HEK293 (cell line): ENCODE results near the gene FCGR3A.
"Not testable (repeated sequence)": the region's sequence is repeated elsewhere in the genome, so short reads cannot be mapped to it uniquely, and the experiment has no call there.

Experiments used
- CTCF ChIA-PET: fragments of 350-600 bp; formaldehyde crosslinking; extraction: SDS; loops from one replicate; lab custom pipeline; 2021; ENCODE audit warnings: antibody characterized with exemption; lab: Yijun Ruan, JAX
- POLR2A ChIA-PET: fragments of 300-600 bp; formaldehyde crosslinking; extraction: SDS; loops from one replicate; lab custom pipeline; 2020; ENCODE audit warnings: antibody characterized with exemption, inconsistent platforms; lab: Yijun Ruan, JAX
- H3K27ac ChIP-seq: fragments of 200-500 bp; sonication (Bioruptor generic); 2 replicates; pipeline ENCODE4 v1.5.1; 2014; ENCODE audit warnings: low read depth, low read length, control low read depth, inconsistent platforms; ENCODE audit errors: extremely low read depth
- H3K36me3 ChIP-seq, 2 experiments: fragments of 200-500 bp in 1 of 2; sonication (Bioruptor generic) in 1 of 2; 1 replicate in 1 of 2; 2 replicates in 1 of 2; pipeline ENCODE4 v1.5.1; 2014 to 2017; ENCODE audit warnings: inconsistent platforms in 2 of 2, low read length in 2 of 2; ENCODE audit not compliant: control insufficient read depth in 2 of 2, insufficient read depth in 1 of 2
- H3K4me1 ChIP-seq: fragments of 200-500 bp; sonication (Bioruptor generic); 2 replicates; pipeline ENCODE4 v1.5.1; 2014; ENCODE audit warnings: mild to moderate bottlenecking, low read length, inconsistent platforms; ENCODE audit not compliant: control insufficient read depth, insufficient read depth
- H3K4me3 ChIP-seq: 2 replicates; pipeline ENCODE4 v1.5.1; 2011; ENCODE audit warnings: low read depth, mild to moderate bottlenecking, control low read depth, low read length, moderate library complexity
- H3K9me3 ChIP-seq: fragments of 200-500 bp; sonication (Bioruptor generic); 2 replicates; pipeline ENCODE4 v1.5.1; 2014; ENCODE audit warnings: low read depth, low read length, inconsistent platforms; ENCODE audit not compliant: control insufficient read depth, insufficient read depth
- ZBTB20 ChIP-seq: fragments of 450-650 bp; formaldehyde crosslinking; IDR thresholded peaks from 2 replicates; pipeline ENCODE4 v1.5.1; 2016; ENCODE audit warnings: missing biosample characterization, missing genetic modification characterization

FCGR3A gene

DNA sequence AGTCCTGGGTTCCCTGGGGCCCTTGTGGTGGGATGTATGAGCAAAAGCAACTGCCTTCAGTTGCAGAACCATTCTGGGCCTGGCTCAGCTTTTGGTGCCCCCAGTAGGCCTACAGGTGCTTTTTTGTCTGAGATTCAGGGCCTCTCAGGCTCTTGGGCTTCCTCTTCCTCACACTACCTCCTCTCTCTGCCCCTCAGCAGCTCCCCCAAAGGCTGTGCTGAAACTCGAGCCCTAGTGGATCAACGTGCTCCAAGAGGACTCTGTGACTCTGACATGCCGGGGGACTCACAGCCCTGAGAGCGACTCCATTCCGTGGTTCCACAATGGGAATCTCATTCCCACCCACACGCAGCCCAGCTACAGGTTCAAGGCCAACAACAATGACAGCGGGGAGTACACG lies 39.7 kb upstream of the FCGR3A start:
- H3K4me3 ChIP-seq, H3K4me1 ChIP-seq, POLR2A ChIA-PET, H3K9me3 ChIP-seq, CTCF ChIA-PET, H3K27ac ChIP-seq, H3K36me3 ChIP-seq: not testable (repeated sequence)
- peak; percentile 32; the same call in 1 of the 2 replicates for TF ChIP-seq ZBTB20

DNA sequence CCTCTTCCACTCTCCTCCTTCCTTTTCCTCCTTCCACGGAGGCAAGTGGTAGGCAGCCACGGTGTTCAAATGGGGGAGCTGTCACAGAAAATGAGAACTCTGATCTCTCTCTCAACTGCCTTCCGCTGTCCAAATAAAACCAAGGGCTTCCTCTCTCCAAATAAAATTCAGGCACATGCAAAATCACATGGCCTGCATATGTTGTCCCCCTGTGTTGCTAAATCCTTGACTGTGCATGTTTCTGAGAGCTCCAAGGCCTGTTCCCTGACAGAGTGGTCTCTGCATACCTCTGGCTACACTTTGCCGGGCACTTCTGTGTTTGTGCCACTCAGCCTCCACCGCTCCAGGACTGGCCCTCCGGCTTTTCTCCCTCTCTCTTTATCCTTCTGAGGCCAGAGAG lies 39.0 kb upstream of the FCGR3A start:
- H3K9me3 ChIP-seq, H3K36me3 ChIP-seq, H3K4me3 ChIP-seq, H3K27ac ChIP-seq, POLR2A ChIA-PET, H3K4me1 ChIP-seq, CTCF ChIA-PET: not testable (repeated sequence)

DNA sequence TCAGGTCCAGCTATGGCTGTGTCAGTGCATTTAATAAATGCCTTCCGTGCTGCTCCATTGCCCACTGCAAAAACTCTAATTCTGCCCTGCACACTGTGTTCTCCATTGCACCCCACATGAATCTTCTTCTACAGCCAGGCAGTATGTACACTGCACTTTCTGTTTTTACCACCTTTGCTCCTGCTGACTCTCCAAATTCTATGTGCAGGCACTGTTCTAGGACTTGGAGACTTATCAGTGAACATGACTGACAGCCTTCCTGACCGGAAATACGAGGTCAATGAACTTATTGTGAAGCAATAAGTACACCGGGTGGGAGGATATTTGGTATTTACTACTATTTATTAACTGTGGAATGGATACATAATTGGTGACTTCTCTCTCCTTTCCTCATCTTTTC lies 33.3 kb upstream of the FCGR3A start:
- POLR2A ChIA-PET, H3K4me1 ChIP-seq, CTCF ChIA-PET, H3K36me3 ChIP-seq, H3K27ac ChIP-seq, H3K9me3 ChIP-seq, H3K4me3 ChIP-seq: not testable (repeated sequence)

DNA sequence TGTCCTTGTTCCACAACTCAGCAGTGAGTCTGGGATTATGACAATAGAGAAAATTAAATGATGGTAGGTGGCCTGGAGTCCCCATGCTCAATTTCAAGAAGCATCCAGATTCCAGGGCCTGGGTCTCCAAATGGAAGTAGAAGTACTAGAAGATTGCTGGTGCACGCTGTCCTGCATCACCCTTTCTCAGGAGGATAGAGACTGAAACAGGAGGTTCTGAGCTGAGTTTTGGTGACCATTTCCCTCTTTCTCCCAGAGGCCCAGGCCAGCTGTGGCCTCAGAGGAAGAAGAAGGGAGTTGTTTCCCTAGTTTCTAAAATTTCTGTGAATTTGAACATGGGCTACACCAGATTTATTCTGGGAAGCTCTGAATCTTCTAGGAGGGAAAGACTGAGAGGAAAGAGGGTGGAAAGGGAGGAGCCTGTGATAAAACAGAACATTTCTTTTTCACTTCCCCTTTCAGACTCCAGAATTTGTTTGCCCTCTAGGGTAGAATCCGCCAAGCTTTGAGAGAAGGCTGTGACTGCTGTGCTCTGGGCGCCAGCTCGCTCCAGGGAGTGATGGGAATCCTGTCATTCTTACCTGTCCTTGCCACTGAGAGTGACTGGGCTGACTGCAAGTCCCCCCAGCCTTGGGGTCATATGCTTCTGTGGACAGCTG lies 31.4 kb upstream of the FCGR3A start:
- POLR2A ChIA-PET, CTCF ChIA-PET, H3K9me3 ChIP-seq: not testable (repeated sequence)

DNA sequence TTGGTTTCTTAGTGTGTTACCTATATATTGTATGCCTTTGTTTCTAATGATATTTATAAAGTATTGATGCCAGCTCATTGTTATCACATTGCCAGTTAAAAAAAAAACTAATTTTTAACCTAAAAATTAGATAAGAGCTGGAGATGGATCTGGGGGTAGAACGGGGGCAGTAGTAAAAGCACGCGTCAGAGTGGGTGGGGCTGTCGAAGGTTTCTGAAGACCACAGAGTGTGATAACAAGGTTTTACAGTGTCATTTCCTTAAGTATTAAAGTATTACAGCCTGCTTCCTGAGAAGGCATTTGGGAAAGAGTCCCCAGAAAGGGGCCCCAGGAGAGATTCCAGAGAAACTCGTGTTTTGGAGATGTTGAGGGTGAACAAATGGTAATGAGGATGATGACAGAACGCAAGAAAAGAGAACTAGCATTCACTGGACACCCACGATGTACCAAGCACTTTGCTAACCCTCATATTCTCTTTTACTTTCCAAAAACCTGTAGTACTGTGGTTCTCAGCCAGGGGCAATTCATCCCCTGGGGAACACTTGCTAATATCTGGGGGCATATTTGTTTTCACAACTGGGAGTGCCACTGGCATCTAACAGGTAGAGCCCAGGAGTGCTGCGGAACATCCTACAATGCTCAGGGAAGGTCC lies 30.4 kb upstream of the FCGR3A start:
- H3K4me1 ChIP-seq, POLR2A ChIA-PET: not testable (repeated sequence)

More for the DNA sequence above, 31.4 kb upstream of the FCGR3A start:
- not testable (repeated sequence) for H3K36me3 ChIP-seq, H3K4me3 ChIP-seq, H3K27ac ChIP-seq, H3K4me1 ChIP-seq

DNA sequence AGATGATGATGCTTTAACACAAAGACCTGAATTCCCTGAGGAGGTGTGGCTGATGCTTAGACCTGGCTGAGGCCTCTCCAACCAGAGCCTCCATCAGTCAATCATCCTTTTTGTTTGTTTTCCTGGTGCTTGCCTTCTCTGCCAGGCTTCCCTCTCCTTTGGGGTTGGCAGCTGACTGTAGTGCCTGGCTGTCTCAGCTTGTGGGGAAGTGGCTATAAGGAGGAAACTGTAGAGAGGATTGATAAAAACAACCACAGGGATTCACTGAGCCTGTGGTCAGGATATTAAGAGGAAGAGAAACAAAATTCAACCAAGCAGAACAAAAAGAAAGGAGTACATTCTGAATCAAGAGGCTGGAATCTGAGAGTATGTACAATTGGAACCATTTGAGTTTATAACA lies 27.1 kb upstream of the FCGR3A start:
- H3K4me1 ChIP-seq, POLR2A ChIA-PET, H3K4me3 ChIP-seq, CTCF ChIA-PET, H3K27ac ChIP-seq, H3K36me3 ChIP-seq, H3K9me3 ChIP-seq: not testable (repeated sequence)

More for the DNA sequence above, 30.4 kb upstream of the FCGR3A start:
- H3K9me3 ChIP-seq, CTCF ChIA-PET, H3K27ac ChIP-seq, H3K4me3 ChIP-seq, H3K36me3 ChIP-seq: not testable (repeated sequence)

DNA sequence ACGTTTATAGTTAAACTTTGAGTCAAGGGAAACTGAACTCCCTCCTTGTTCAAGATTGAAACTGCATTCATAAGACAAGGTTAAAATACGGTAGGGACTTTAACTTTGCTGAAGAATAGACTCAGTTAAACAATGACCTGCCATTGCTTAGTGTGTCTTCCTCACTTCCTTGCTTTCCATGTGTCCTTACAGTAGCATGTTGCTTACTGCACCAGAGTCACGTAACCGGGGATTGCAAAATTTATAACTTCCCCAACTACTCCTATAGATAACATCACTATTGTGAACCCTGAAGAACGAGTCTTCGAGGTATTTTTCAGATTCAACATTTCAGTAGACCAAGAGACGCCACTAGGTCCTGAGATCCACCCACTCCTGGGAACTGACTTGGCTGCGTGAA lies 22.1 kb upstream of the FCGR3A start:
- H3K4me3 ChIP-seq, H3K4me1 ChIP-seq, POLR2A ChIA-PET, CTCF ChIA-PET, H3K36me3 ChIP-seq, H3K27ac ChIP-seq, H3K9me3 ChIP-seq: not testable (repeated sequence)

DNA sequence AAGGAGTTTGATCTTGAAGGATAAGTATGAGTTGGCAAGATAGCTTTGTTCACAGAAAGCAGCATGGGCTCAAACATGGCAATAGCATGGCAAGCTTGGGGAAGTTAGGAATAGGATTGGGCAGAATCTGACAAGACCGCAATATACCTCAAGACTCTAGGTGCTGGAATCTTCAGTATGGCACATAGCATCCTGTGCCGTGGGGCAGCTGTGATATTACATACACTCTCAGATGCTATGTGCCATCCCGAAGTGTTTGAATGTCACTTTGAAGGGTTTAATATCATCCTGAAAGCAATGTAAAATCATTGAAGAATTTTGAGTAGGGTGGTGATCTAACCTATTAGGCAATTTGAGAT lies 17.0 kb upstream of the FCGR3A start:
- H3K4me1 ChIP-seq, H3K9me3 ChIP-seq, CTCF ChIA-PET, POLR2A ChIA-PET, H3K27ac ChIP-seq, H3K36me3 ChIP-seq, H3K4me3 ChIP-seq: not testable (repeated sequence)

DNA sequence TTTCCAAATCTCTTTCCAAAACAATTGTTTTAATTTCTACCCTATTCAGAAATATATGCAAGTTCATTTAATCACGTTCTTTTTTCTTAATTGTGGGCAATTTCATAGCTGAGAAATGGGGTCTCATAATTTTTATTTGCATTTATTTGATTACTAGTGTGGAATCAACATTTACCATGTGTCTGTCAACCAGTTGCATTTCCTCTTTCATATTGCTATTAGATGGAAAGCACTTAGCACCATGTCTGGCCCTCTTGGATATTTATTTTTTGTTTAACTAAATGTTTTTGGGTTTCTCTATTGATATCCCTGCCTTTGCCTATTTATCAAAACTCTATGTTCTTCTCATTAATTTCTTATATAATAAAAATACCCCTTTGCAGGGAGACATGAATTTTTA lies 13.9 kb upstream of the FCGR3A start:
- H3K4me1 ChIP-seq, H3K27ac ChIP-seq, H3K36me3 ChIP-seq, H3K4me3 ChIP-seq, POLR2A ChIA-PET, H3K9me3 ChIP-seq: not testable (repeated sequence)
- CTCF ChIA-PET, result interaction anchor here (0.6 to 1.3 kb wide), 2 partner anchors 78 to 836 kb away, joined by 3 read pairs; no protein-coding TSS in a partner anchor

DNA sequence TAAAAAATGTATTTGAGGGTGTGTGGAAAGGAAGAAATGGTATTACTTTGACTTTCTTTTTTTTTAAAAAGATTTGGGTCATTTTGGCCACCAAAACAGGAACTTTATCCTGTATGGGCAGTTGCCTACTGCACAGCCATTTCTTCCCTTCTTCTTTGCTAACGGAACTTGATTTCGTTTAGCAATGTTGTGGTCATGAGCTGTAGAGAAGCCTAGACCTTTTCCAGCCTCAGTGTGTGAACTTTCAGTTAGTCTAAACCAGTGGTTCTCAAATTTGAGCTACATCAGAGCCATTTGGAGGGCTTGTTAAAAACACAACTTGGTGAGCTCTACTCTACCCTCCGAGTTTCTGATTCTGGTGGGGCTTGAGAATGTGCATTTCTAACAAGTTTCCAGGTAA lies 12.8 kb upstream of the FCGR3A start:
- H3K36me3 ChIP-seq, H3K4me3 ChIP-seq, POLR2A ChIA-PET, H3K9me3 ChIP-seq, H3K4me1 ChIP-seq, H3K27ac ChIP-seq: not testable (repeated sequence)
- CTCF ChIA-PET, result interaction anchor here (1.3 kb wide), 1 partner anchor 837 kb away, joined by 3 read pairs; no protein-coding TSS in a partner anchor

DNA sequence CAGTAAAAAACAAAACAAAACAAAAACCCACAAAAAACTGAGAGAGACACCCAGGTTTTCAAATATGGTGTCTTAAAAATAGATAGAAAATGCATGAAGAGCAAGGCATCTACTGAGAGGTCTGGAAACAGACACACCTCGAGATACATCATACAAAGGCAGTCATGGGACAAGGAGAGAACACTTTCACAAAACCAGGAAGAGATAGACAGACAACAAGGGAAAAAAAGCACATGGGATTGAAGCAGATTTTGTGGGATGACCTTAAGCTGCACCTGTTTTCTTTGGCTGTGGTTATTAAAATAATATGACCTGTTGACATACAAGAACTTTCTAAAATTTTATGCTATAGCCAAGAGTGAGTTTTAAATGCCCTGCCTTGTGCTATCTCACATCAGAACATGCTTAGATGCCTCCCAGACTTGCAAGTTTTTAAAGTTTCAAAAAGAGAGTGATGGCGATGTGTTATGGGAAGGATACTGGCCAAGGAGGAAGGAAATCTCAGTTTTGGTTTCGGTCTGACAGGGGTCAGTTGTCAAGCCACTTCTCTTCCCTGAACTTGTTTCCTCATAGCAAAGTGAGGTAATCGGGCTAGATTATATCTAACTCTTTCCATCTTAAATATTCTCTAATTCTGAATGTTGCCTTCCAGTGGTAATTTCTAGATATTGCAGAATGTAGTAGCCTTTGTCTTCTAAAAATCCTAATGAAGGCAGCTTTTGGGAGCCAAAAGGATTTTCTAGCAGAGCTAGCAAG lies 11.5 kb upstream of the FCGR3A start:
- H3K9me3 ChIP-seq, H3K4me1 ChIP-seq, POLR2A ChIA-PET, H3K36me3 ChIP-seq, H3K27ac ChIP-seq, H3K4me3 ChIP-seq, CTCF ChIA-PET: not testable (repeated sequence)
